ENCODE measurements around the gene PCYT1A.

The PCYT1A gene

GRCh38 chr3:196240424-196240823 lies 47.1 kb downstream of the PCYT1A start:
- Histone ChIP-seq H3K27ac (ENCODE audit: low read length) (no peak overlapping the region), H3K79me2 (ENCODE audit: low read length) (no peaks in the 10 kb centered on the region), H3K36me3 (replicated peaks; ENCODE audit: insufficient read depth, low read length) (no peaks in the 10 kb centered on the region), H3K9me2 (replicated peaks; ENCODE audit: insufficient read depth, low read length) (no peaks in the 10 kb centered on the region), H2AFZ (ENCODE audit: low read length) (no peak overlapping the region), H3K9me3 (replicated peaks; ENCODE audit: insufficient read depth, low read length) (no peaks in the 10 kb centered on the region), H3K4me2 (ENCODE audit: low read depth, low read length) (no peak overlapping the region), H3K9ac (ENCODE audit: low read length) (no peak overlapping the region), H3K4me1 (ENCODE audit: low read length) (no peaks in the 10 kb centered on the region), H4K20me1 (ENCODE audit: insufficient read depth, low read length) (no peaks in the 10 kb centered on the region), H3K4me3 (ENCODE audit: low read length) (no peak overlapping the region), H3F3A (ENCODE audit: insufficient read depth, low read length) (no peaks in the 10 kb centered on the region), H3K27me3 (replicated peaks; ENCODE audit: insufficient read depth, low read length) (no peaks in the 10 kb centered on the region)
- DNase-seq: no peak
- TF ChIP-seq CTCF (IDR thresholded peaks at IDR 0.05; ENCODE audit: low read length): no peak
- no peak for TF ChIP-seq EZH2 (optimal IDR thresholded peaks at IDR 0.05; ENCODE audit: low read depth, low read length)
- TF ChIP-seq EZH2phosphoT487 (IDR thresholded peaks at IDR 0.05; ENCODE audit: low read length): no peak

GRCh38 chr3:196238612-196239560 lies 48.6 kb downstream of the PCYT1A start:
- Histone ChIP-seq H3K4me2 (ENCODE audit: low read depth, low read length) (no peak overlapping the region), H3K9me3 (replicated peaks; ENCODE audit: insufficient read depth, low read length) (no peaks in the 10 kb centered on the region), H3K79me2 (ENCODE audit: low read length) (no peaks in the 10 kb centered on the region), H3K36me3 (replicated peaks; ENCODE audit: insufficient read depth, low read length) (no peaks in the 10 kb centered on the region), H3K4me3 (ENCODE audit: low read length) (no peak overlapping the region), H3K27me3 (replicated peaks; ENCODE audit: insufficient read depth, low read length) (no peaks in the 10 kb centered on the region), H3K4me1 (ENCODE audit: low read length) (no peaks in the 10 kb centered on the region), H3F3A (ENCODE audit: insufficient read depth, low read length) (no peaks in the 10 kb centered on the region), H3K27ac (ENCODE audit: low read length) (no peak overlapping the region), H3K9me2 (replicated peaks; ENCODE audit: insufficient read depth, low read length) (no peaks in the 10 kb centered on the region), H2AFZ (ENCODE audit: low read length) (no peak overlapping the region), H4K20me1 (ENCODE audit: insufficient read depth, low read length) (no peaks in the 10 kb centered on the region), H3K9ac (ENCODE audit: low read length) (no peak overlapping the region)
- TF ChIP-seq EZH2phosphoT487 (IDR thresholded peaks at IDR 0.05; ENCODE audit: low read length): no peak
- DNase-seq: no peak

GRCh38 chr3:196237203-196237602 lies 50.3 kb downstream of the PCYT1A start:
- Histone ChIP-seq H3K27me3 (replicated peaks; ENCODE audit: insufficient read depth, low read length) (no peaks in the 10 kb centered on the region), H3K9ac (ENCODE audit: low read length) (no peak overlapping the region), H3K9me3 (replicated peaks; ENCODE audit: insufficient read depth, low read length) (no peaks in the 10 kb centered on the region), H3K4me1 (ENCODE audit: low read length) (no peaks in the 10 kb centered on the region), H3K4me3 (ENCODE audit: low read length) (no peak overlapping the region), H3K36me3 (replicated peaks; ENCODE audit: insufficient read depth, low read length) (no peaks in the 10 kb centered on the region), H3K79me2 (ENCODE audit: low read length) (no peaks in the 10 kb centered on the region), H3K9me2 (replicated peaks; ENCODE audit: insufficient read depth, low read length) (no peaks in the 10 kb centered on the region), H3K4me2 (ENCODE audit: low read depth, low read length) (no peak overlapping the region), H3K27ac (ENCODE audit: low read length) (no peak overlapping the region), H4K20me1 (ENCODE audit: insufficient read depth, low read length) (no peaks in the 10 kb centered on the region), H3F3A (ENCODE audit: insufficient read depth, low read length) (no peaks in the 10 kb centered on the region), H2AFZ (ENCODE audit: low read length) (no peak overlapping the region)
- TF ChIP-seq EZH2 (optimal IDR thresholded peaks at IDR 0.05; ENCODE audit: low read depth, low read length): no peak
- no peak for TF ChIP-seq CTCF (IDR thresholded peaks at IDR 0.05; ENCODE audit: low read length)
- no peak for TF ChIP-seq EZH2phosphoT487 (IDR thresholded peaks at IDR 0.05; ENCODE audit: low read length)
- no peak for DNase-seq

GRCh38 chr3:196236223-196236622 lies 51.3 kb downstream of the PCYT1A start:
- H3K27me3 ChIP-seq (replicated peaks; ENCODE audit: insufficient read depth, low read length): no peaks in the 10 kb centered on the region
- no peak overlapping the region for H3K27ac ChIP-seq (ENCODE audit: low read length)
- H3K9me3 ChIP-seq (replicated peaks; ENCODE audit: insufficient read depth, low read length): no peaks in the 10 kb centered on the region
- H3K9me2 ChIP-seq (replicated peaks; ENCODE audit: insufficient read depth, low read length): no peaks in the 10 kb centered on the region
- H2AFZ ChIP-seq (ENCODE audit: low read length): no peak overlapping the region
- no peaks in the 10 kb centered on the region for H3K4me1 ChIP-seq (ENCODE audit: low read length)
- no peaks in the 10 kb centered on the region for H3K36me3 ChIP-seq (replicated peaks; ENCODE audit: insufficient read depth, low read length)
- H3K79me2 ChIP-seq (ENCODE audit: low read length): no peaks in the 10 kb centered on the region
- H3K4me2 ChIP-seq (ENCODE audit: low read depth, low read length): no peak overlapping the region
- no peak for DNase-seq
- TF ChIP-seq CTCF (IDR thresholded peaks at IDR 0.05; ENCODE audit: low read length): no peak
- no peak for TF ChIP-seq EZH2 (optimal IDR thresholded peaks at IDR 0.05; ENCODE audit: low read depth, low read length)
- no peak for TF ChIP-seq EZH2phosphoT487 (IDR thresholded peaks at IDR 0.05; ENCODE audit: low read length)
- no peak overlapping the region for H3K4me3 ChIP-seq (ENCODE audit: low read length)
- H3K9ac ChIP-seq (ENCODE audit: low read length): no peak overlapping the region
- H4K20me1 ChIP-seq (ENCODE audit: insufficient read depth, low read length): no peaks in the 10 kb centered on the region
- no peaks in the 10 kb centered on the region for H3F3A ChIP-seq (ENCODE audit: insufficient read depth, low read length)

All from MM.1S (cell line).